ENCODE measurements around the gene KRTAP4-8.
A peak's percentile ranks its signal among the peaks of the same experiment; 100 is the strongest.
"Not testable (repeated sequence)": the region's sequence is repeated elsewhere in the genome, so short reads cannot be mapped to it uniquely, and the experiment has no call there.

The KRTAP4-8 gene

GRCh38 chr17:41121742-41122141 is 23.8 kb upstream of the KRTAP4-8 start:
- no peaks in the 10 kb centered on the region for H3K9me3 ChIP-seq (ENCODE audit: insufficient read depth, low read depth, low read length)
- no peaks in the 10 kb centered on the region for H3K9me2 ChIP-seq (replicated peaks; ENCODE audit: low read depth, low read length)
- peaks cover 70% of the 10 kb centered on the region for H3K4me1 ChIP-seq (ENCODE audit: insufficient read depth, low read length, poor library complexity, severe bottlenecking)
- H3K36me3 ChIP-seq (ENCODE audit: insufficient read depth, low read length) = no peaks in the 10 kb centered on the region
- no peak overlapping the region for H3K4me3 ChIP-seq (ENCODE audit: low read length, poor library complexity, severe bottlenecking)
- no peak overlapping the region for H3K9ac ChIP-seq (ENCODE audit: low read depth, low read length, poor library complexity, severe bottlenecking)
- H3K79me2 ChIP-seq (ENCODE audit: insufficient read depth, low read length) = no peaks in the 10 kb centered on the region
- H2AFZ ChIP-seq (ENCODE audit: low read length) = no peak overlapping the region
- H4K20me1 ChIP-seq (ENCODE audit: insufficient read depth, low read length, poor library complexity, severe bottlenecking) = no peaks in the 10 kb centered on the region
- H3K27me3 ChIP-seq (ENCODE audit: insufficient read depth, low read length, poor library complexity, severe bottlenecking) = no peaks in the 10 kb centered on the region
- H3K4me2 ChIP-seq (ENCODE audit: low read depth, low read length, poor library complexity, severe bottlenecking) = no peak overlapping the region
- TF ChIP-seq EZH2phosphoT487 (IDR thresholded peaks at IDR 0.05; ENCODE audit: borderline replicate concordance) = no peak
- TF ChIP-seq CTCF (conservative IDR thresholded peaks at IDR 0.05; ENCODE audit: low read length) = no peak
- peaks cover 7% of the 10 kb centered on the region; the same call in 1 of the 2 replicates for H3F3A ChIP-seq (ENCODE audit: low read depth)

- H3F3A ChIP-seq (ENCODE audit: low read depth) = not testable (repeated sequence)
- peak overlapping the region; percentile 72; the same call in 1 of the 2 replicates for H2AFZ ChIP-seq (ENCODE audit: low read length)
Observed at GRCh38 chr17:41119696-41120690, 22.1 kb upstream of the KRTAP4-8 start.

GRCh38 chr17:41118721-41119120 is 20.8 kb upstream of the KRTAP4-8 start:
- no peak overlapping the region for H3K9ac ChIP-seq (ENCODE audit: low read depth, low read length, poor library complexity, severe bottlenecking)
- H3K4me1 ChIP-seq (ENCODE audit: insufficient read depth, low read length, poor library complexity, severe bottlenecking) = peaks cover 55% of the 10 kb centered on the region
- H3K4me3 ChIP-seq (ENCODE audit: low read length, poor library complexity, severe bottlenecking) = no peak overlapping the region
- TF ChIP-seq CTCF (conservative IDR thresholded peaks at IDR 0.05; ENCODE audit: low read length) (no peak), EZH2phosphoT487 (IDR thresholded peaks at IDR 0.05; ENCODE audit: borderline replicate concordance) (no peak)
- H3K4me2 ChIP-seq (ENCODE audit: low read depth, low read length, poor library complexity, severe bottlenecking) = no peak overlapping the region
- H3K27me3 ChIP-seq (ENCODE audit: insufficient read depth, low read length, poor library complexity, severe bottlenecking) = no peaks in the 10 kb centered on the region
- H3K36me3 ChIP-seq (ENCODE audit: insufficient read depth, low read length) = no peaks in the 10 kb centered on the region
- H3F3A ChIP-seq (ENCODE audit: low read depth) = peaks cover 7% of the 10 kb centered on the region; the same call in 1 of the 2 replicates
- H3K79me2 ChIP-seq (ENCODE audit: insufficient read depth, low read length) = no peaks in the 10 kb centered on the region
- H4K20me1 ChIP-seq (ENCODE audit: insufficient read depth, low read length, poor library complexity, severe bottlenecking) = no peaks in the 10 kb centered on the region
- H3K9me3 ChIP-seq (ENCODE audit: insufficient read depth, low read depth, low read length) = no peaks in the 10 kb centered on the region
- no peak overlapping the region for H2AFZ ChIP-seq (ENCODE audit: low read length)
- no peaks in the 10 kb centered on the region for H3K9me2 ChIP-seq (replicated peaks; ENCODE audit: low read depth, low read length)

More at GRCh38 chr17:41119696-41120690, 22.1 kb upstream of the KRTAP4-8 start:
- not testable (repeated sequence) for H4K20me1 ChIP-seq (ENCODE audit: insufficient read depth, low read length, poor library complexity, severe bottlenecking); H3K36me3 ChIP-seq (ENCODE audit: insufficient read depth, low read length); H3K9me2 ChIP-seq (replicated peaks; ENCODE audit: low read depth, low read length); H3K9me3 ChIP-seq (ENCODE audit: insufficient read depth, low read depth, low read length); H3K79me2 ChIP-seq (ENCODE audit: insufficient read depth, low read length); H3K27me3 ChIP-seq (ENCODE audit: insufficient read depth, low read length, poor library complexity, severe bottlenecking)
- peak overlapping the region; percentile 74 for H3K4me2 ChIP-seq (ENCODE audit: low read depth, low read length, poor library complexity, severe bottlenecking)
- peak overlapping the region; percentile 57 for H3K4me3 ChIP-seq (ENCODE audit: low read length, poor library complexity, severe bottlenecking)
- H3K4me1 ChIP-seq (ENCODE audit: insufficient read depth, low read length, poor library complexity, severe bottlenecking) = peaks cover 66% of the 10 kb centered on the region
- peak overlapping the region; percentile 37 for H3K9ac ChIP-seq (ENCODE audit: low read depth, low read length, poor library complexity, severe bottlenecking)

GRCh38 chr17:41117846-41118386 is 20.0 kb upstream of the KRTAP4-8 start, which contains the start of gene KRTAP4-11:
KRTAP4-11 (minus strand) TSS chr17:41118373; CDS start chr17:41118315, 58 bp downstream.
- H3K4me2 ChIP-seq (ENCODE audit: low read depth, low read length, poor library complexity, severe bottlenecking); H3K79me2 ChIP-seq (ENCODE audit: insufficient read depth, low read length); H3K36me3 ChIP-seq (ENCODE audit: insufficient read depth, low read length); H3K9ac ChIP-seq (ENCODE audit: low read depth, low read length, poor library complexity, severe bottlenecking); H3K27me3 ChIP-seq (ENCODE audit: insufficient read depth, low read length, poor library complexity, severe bottlenecking); H3F3A ChIP-seq (ENCODE audit: low read depth); H3K9me3 ChIP-seq (ENCODE audit: insufficient read depth, low read depth, low read length); H3K4me3 ChIP-seq (ENCODE audit: low read length, poor library complexity, severe bottlenecking); H3K9me2 ChIP-seq (replicated peaks; ENCODE audit: low read depth, low read length); H2AFZ ChIP-seq (ENCODE audit: low read length); H4K20me1 ChIP-seq (ENCODE audit: insufficient read depth, low read length, poor library complexity, severe bottlenecking): not testable (repeated sequence)
- H3K4me1 ChIP-seq (ENCODE audit: insufficient read depth, low read length, poor library complexity, severe bottlenecking) = peaks cover 49% of the 10 kb centered on the region
